SK-N-SH treated with all-trans-retinoic acid at 6 μM for 48 hours (cell line): ENCODE measurements around the gene GPX4.

Source experiments
- ARNTL ChIP-seq: fragments of 450-650 bp; formaldehyde crosslinking; IDR thresholded peaks from 2 replicates; pipeline ENCODE4 v1.5.0; 2020; ENCODE audit warnings: low read depth, mild to moderate bottlenecking, moderate library complexity, borderline replicate concordance
- CSDC2 ChIP-seq: fragments of 250-450 bp; sonication (Bioruptor Pico); IDR thresholded peaks from 2 replicates; pipeline ENCODE4 v1.5.0; 2020; ENCODE audit warnings: mild to moderate bottlenecking, moderate library complexity
- ZNF565 ChIP-seq: fragments of 450-650 bp; formaldehyde crosslinking; conservative IDR thresholded peaks from 2 replicates; pipeline ENCODE4 v1.5.0; 2020; ENCODE audit warnings: low read depth, mild to moderate bottlenecking, moderate library complexity
- ZNF70 ChIP-seq: fragments of 450-650 bp; formaldehyde crosslinking; IDR thresholded peaks from 2 replicates; pipeline ENCODE4 v1.5.0; 2020; ENCODE audit warnings: mild to moderate bottlenecking, moderate library complexity
- TF ChIP-seq, protein P1 (sequence below): fragments of 250-450 bp; sonication (Bioruptor Pico); IDR thresholded peaks from 2 replicates; pipeline ENCODE4 v1.8.0; 2020; ENCODE audit warnings: mild to moderate bottlenecking, moderate library complexity, borderline replicate concordance

DNA sequence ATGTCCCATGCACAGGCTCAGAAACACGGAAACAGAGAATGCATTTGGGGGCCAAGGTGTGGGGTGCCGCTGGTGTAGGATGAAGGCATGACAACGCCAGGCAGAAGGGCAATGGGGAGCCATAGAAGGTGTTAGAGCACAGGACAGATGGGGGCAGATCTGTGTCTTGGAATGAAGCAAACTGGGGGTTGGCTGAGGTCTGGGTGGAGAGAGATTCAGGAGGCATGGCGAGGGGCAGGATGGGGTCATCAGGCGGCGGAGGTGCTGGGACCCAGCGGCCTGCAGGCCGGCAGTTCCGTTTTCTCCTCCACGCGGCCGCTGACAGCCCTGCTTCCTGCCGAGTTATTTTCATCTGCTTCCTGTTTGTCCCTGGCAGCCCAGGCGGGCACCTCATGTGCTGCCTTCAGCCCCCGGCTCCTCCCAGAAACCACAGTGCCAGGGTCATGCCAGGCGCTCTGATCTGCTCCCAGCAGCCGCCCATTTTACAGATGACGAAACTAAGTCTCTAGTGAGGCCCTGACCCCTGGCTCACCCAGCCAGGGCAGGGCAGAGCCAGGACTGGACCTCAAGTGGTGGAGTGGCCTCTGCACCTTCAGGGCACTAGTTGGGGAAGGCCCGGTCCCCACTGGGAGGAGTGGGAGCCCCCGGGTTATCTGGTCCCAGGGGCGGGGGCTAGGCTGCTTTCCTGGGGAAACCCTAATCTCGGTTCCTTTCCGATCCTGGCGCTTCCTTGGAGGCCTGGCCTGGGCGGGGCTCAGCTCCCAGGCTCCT, 34.6 kb upstream of the GPX4 start:
- no peak for TF ChIP-seq ZNF565 (CRISPR knock-in tag)
- no peak for TF ChIP-seq ZNF70
- TF ChIP-seq ARNTL (CRISPR knock-in tag): no peak
- no peak for TF ChIP-seq CSDC2
- TF ChIP-seq, protein P1, sequence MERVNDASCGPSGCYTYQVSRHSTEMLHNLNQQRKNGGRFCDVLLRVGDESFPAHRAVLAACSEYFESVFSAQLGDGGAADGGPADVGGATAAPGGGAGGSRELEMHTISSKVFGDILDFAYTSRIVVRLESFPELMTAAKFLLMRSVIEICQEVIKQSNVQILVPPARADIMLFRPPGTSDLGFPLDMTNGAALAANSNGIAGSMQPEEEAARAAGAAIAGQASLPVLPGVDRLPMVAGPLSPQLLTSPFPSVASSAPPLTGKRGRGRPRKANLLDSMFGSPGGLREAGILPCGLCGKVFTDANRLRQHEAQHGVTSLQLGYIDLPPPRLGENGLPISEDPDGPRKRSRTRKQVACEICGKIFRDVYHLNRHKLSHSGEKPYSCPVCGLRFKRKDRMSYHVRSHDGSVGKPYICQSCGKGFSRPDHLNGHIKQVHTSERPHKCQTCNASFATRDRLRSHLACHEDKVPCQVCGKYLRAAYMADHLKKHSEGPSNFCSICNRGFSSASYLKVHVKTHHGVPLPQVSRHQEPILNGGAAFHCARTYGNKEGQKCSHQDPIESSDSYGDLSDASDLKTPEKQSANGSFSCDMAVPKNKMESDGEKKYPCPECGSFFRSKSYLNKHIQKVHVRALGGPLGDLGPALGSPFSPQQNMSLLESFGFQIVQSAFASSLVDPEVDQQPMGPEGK: no peak
